ENCODE measurements around the gene ZC3H10.

GRCh38 chr12:56152132-56152755 lies 34.2 kb downstream of the ZC3H10 start, which contains the start of gene MYL6B:
- TF ChIP-seq FOXK1 (CRISPR knock-in tag; IDR thresholded peaks at IDR 0.05; ENCODE audit: borderline replicate concordance, low read depth), result peak; percentile 73; the same call in 1 of the 2 replicates
- TF ChIP-seq, protein P1, sequence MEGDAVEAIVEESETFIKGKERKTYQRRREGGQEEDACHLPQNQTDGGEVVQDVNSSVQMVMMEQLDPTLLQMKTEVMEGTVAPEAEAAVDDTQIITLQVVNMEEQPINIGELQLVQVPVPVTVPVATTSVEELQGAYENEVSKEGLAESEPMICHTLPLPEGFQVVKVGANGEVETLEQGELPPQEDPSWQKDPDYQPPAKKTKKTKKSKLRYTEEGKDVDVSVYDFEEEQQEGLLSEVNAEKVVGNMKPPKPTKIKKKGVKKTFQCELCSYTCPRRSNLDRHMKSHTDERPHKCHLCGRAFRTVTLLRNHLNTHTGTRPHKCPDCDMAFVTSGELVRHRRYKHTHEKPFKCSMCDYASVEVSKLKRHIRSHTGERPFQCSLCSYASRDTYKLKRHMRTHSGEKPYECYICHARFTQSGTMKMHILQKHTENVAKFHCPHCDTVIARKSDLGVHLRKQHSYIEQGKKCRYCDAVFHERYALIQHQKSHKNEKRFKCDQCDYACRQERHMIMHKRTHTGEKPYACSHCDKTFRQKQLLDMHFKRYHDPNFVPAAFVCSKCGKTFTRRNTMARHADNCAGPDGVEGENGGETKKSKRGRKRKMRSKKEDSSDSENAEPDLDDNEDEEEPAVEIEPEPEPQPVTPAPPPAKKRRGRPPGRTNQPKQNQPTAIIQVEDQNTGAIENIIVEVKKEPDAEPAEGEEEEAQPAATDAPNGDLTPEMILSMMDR (CRISPR knock-in tag; IDR thresholded peaks at IDR 0.05), result peak; percentile 25; the same call in 1 of the 2 replicates
- TF ChIP-seq EZH2 (conservative IDR thresholded peaks at IDR 0.05; ENCODE audit: low read depth, low read length), result no peak
- TF ChIP-seq ZBTB10 (CRISPR knock-in tag; IDR thresholded peaks at IDR 0.05; ENCODE audit: borderline replicate concordance), result no peak

Data from HepG2 (cell line).